ENCODE data around the gene DLG5. TPM values are rescaled to one million over a fixed set of nuclear protein-coding genes. Genes with fewer than 3 reads are reported as not detected.

The DLG5 gene
- polyA plus RNA-seq, 2 of the 4 experiments (the other 2 are of a cell fraction): 17.0 to 30.9 TPM

DNA sequence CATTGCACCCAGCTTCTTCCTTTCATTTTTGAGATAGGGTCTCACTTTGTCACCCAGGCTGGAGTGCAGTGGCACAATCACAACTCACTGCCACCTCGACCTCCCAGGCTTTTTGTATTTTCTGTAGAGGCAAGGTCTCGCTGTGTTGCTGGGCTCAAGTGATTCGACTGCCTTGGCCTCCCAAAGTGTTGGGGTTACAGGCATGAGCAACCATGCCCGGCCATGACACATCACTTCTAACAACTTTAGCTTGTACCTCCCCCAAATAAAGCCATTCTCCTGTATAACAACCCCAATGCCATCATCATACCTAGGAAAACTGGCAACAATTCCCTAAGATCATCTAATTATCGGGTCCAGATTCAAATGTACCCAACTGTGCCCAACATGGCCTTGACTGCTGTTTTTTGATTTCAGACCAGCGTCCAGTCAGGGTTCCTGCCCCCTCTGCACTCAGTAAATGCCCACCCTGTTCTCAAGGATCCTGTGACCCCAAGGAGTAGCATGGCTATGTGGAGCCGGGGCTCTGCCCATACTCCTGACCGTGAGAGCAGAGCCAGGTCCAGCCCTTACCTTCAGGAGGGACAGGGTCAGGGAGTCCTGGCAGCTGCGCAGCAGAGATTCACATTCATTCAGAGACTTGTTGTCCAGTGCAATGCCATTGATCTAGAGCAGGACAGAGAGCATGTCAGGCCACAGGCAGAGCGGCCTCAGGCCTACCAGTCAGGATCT lies 102.6 kb downstream of the DLG5 start:
- 89% methylated on average over 10 of the region's 10 CpGs for WGBS (ENCODE audit: missing lambda C conversion rate)
- no peak overlapping the region for H3K27ac ChIP-seq
- no peak for ATAC-seq
- no peak for FAIRE-seq
- ChIA-PET CTCF (no interaction called here), POLR2A (no interaction called here)
- TF ChIP-seq, protein P1, sequence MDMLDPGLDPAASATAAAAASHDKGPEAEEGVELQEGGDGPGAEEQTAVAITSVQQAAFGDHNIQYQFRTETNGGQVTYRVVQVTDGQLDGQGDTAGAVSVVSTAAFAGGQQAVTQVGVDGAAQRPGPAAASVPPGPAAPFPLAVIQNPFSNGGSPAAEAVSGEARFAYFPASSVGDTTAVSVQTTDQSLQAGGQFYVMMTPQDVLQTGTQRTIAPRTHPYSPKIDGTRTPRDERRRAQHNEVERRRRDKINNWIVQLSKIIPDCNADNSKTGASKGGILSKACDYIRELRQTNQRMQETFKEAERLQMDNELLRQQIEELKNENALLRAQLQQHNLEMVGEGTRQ (IDR thresholded peaks at IDR 0.05): no peak
- TF ChIP-seq HDAC2 (IDR thresholded peaks at IDR 0.05): no peak
- TF ChIP-seq EP300 (IDR thresholded peaks at IDR 0.05): no peak
- TF ChIP-seq MAFK (IDR thresholded peaks at IDR 0.05; ENCODE audit: partially characterized antibody): no peak
- TF ChIP-seq CBX2 (IDR thresholded peaks at IDR 0.05; ENCODE audit: borderline replicate concordance, low read depth): no peak
- TF ChIP-seq, protein P2, sequence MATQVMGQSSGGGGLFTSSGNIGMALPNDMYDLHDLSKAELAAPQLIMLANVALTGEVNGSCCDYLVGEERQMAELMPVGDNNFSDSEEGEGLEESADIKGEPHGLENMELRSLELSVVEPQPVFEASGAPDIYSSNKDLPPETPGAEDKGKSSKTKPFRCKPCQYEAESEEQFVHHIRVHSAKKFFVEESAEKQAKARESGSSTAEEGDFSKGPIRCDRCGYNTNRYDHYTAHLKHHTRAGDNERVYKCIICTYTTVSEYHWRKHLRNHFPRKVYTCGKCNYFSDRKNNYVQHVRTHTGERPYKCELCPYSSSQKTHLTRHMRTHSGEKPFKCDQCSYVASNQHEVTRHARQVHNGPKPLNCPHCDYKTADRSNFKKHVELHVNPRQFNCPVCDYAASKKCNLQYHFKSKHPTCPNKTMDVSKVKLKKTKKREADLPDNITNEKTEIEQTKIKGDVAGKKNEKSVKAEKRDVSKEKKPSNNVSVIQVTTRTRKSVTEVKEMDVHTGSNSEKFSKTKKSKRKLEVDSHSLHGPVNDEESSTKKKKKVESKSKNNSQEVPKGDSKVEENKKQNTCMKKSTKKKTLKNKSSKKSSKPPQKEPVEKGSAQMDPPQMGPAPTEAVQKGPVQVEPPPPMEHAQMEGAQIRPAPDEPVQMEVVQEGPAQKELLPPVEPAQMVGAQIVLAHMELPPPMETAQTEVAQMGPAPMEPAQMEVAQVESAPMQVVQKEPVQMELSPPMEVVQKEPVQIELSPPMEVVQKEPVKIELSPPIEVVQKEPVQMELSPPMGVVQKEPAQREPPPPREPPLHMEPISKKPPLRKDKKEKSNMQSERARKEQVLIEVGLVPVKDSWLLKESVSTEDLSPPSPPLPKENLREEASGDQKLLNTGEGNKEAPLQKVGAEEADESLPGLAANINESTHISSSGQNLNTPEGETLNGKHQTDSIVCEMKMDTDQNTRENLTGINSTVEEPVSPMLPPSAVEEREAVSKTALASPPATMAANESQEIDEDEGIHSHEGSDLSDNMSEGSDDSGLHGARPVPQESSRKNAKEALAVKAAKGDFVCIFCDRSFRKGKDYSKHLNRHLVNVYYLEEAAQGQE (IDR thresholded peaks at IDR 0.05): no peak
- no peak overlapping the region for H3K4me3 ChIP-seq
- peaks cover 10% of the 10 kb centered on the region for H3K4me1 ChIP-seq
- no peak for DNase-seq (ENCODE audit: low read depth in 1 of 2, low spot score in 1 of 2)
- no peaks in the 10 kb centered on the region for H3K9me3 ChIP-seq
- no peak overlapping the region for H3K4me2 ChIP-seq

DNA sequence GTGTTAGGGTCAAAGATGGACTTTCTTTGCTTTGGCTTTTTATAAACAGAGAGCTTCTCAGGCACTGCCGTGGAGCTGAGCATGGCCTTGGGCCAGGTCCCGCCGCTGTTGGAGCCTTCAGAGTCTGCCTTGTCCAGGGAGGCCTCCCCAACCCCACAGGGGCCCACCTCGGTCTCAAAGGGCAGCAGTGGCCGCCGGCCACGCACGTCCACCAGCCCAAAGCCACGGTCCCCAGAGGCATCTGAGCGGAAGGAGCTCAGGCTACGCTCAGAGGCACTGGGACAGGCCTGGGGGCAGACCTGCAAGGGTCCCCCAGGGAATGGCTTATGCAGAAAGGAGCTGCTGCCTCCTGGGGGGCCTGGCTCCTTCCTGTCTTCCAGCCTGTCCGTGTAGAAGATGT lies 105.0 kb downstream of the DLG5 start:
- TF ChIP-seq, protein P3, sequence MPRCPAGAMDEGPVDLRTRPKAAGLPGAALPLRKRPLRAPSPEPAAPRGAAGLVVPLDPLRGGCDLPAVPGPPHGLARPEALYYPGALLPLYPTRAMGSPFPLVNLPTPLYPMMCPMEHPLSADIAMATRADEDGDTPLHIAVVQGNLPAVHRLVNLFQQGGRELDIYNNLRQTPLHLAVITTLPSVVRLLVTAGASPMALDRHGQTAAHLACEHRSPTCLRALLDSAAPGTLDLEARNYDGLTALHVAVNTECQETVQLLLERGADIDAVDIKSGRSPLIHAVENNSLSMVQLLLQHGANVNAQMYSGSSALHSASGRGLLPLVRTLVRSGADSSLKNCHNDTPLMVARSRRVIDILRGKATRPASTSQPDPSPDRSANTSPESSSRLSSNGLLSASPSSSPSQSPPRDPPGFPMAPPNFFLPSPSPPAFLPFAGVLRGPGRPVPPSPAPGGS (IDR thresholded peaks at IDR 0.05): no peak
- no peak for TF ChIP-seq CBX8 (IDR thresholded peaks at IDR 0.05)
- TF ChIP-seq EHMT2 (IDR thresholded peaks at IDR 0.05; ENCODE audit: low read depth): no peak
- TF ChIP-seq, protein P4, sequence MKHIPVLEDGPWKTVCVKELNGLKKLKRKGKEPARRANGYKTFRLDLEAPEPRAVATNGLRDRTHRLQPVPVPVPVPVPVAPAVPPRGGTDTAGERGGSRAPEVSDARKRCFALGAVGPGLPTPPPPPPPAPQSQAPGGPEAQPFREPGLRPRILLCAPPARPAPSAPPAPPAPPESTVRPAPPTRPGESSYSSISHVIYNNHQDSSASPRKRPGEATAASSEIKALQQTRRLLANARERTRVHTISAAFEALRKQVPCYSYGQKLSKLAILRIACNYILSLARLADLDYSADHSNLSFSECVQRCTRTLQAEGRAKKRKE (CRISPR knock-in tag; IDR thresholded peaks at IDR 0.05; ENCODE audit: low read depth): no peak
- TF ChIP-seq RCOR1 (IDR thresholded peaks at IDR 0.05; ENCODE audit: low read depth, low read length): no peak
- no peak for TF ChIP-seq POLR2AphosphoS2 (conservative IDR thresholded peaks at IDR 0.05; ENCODE audit: low read length)
- TF ChIP-seq TFCP2L1 (CRISPR knock-in tag; IDR thresholded peaks at IDR 0.05): no peak
- no peak for TF ChIP-seq TP53 (CRISPR knock-in tag; IDR thresholded peaks at IDR 0.05)
- TF ChIP-seq, protein P2 (IDR thresholded peaks at IDR 0.05): no peak
- TF ChIP-seq SMC3 (IDR thresholded peaks at IDR 0.05): no peak
- 61% methylated on average over 4 of the region's 12 CpGs for WGBS (ENCODE audit: missing lambda C conversion rate)
- Histone ChIP-seq H3K27ac (no peak overlapping the region), H3K4me1 (no peaks in the 10 kb centered on the region), H3K4me3 (no peak overlapping the region), H3K4me2 (no peak overlapping the region), H3K9me3 (no peaks in the 10 kb centered on the region)
- no peak for ATAC-seq
- ChIA-PET CTCF (interaction anchor here (1.4 kb wide), 1 partner anchor 42 kb away, joined by 4 read pairs; no protein-coding TSS in a partner anchor), POLR2A (interaction anchor here (0.7 kb wide), 1 partner anchor 25 kb away, joined by 3 read pairs; no protein-coding TSS in a partner anchor)
- FAIRE-seq: no peak
- no peak for DNase-seq (ENCODE audit: low read depth in 1 of 2, low spot score in 1 of 2)

Measured in A549 (cell line).